ENCODE measurements around the gene PLA2G4D. TPM values are rescaled to one million over a fixed set of nuclear protein-coding genes. Genes with fewer than 3 reads are reported as not detected.

Gene PLA2G4D
- total RNA-seq, 1 experiment from 2014 or later, result 0.34 TPM

DNA sequence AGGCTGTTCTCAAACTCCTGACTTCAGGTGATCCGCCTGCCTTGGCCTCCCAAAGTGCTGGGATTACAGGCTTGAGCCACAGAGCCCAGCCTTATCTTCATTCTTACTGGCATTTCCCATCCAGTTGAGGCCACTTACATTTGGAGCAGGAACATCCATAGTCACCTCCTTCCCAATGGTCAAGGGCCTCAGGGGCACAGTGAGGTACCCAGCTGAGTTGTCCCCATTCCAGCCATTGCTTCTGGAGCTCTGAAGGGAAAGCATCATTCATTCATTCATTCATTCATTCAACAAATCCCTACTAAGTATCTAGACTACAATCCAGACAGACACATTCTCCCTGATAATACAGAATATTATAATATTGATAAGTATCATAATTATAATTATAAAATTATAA lies 12.2 kb downstream of the PLA2G4D start:
- BruUV-seq (replicated peaks), result no TSS peak
- ChIA-PET POLR2A (no interaction called here), RAD21 (ENCODE audit: low non-redundant PET in 1 of 2, low total read pairs in 2 of 2, uncharacterized antibody in 2 of 2, unreplicated experiment in 2 of 2) (interaction anchor here in 1 of 2 experiments (0.7 kb wide), 1 partner anchor 29 kb away, joined by 4 read pairs; no protein-coding TSS in a partner anchor)

More for the DNA sequence above, 12.2 kb downstream of the PLA2G4D start:
- TF ChIP-seq, protein P1, sequence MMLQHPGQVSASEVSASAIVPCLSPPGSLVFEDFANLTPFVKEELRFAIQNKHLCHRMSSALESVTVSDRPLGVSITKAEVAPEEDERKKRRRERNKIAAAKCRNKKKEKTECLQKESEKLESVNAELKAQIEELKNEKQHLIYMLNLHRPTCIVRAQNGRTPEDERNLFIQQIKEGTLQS (IDR thresholded peaks at IDR 0.05), result no peak
- TF ChIP-seq RAD21 (IDR thresholded peaks at IDR 0.05; ENCODE audit: low read depth), result no peak
- TF ChIP-seq POLR2AphosphoS5 (IDR thresholded peaks at IDR 0.05; ENCODE audit: low read depth, low read length), result no peak
- TF ChIP-seq YY1 (IDR thresholded peaks at IDR 0.05; ENCODE audit: extremely low read depth, insufficient replicate concordance, low read depth, low read length), result no peak
- TF ChIP-seq, protein P2, sequence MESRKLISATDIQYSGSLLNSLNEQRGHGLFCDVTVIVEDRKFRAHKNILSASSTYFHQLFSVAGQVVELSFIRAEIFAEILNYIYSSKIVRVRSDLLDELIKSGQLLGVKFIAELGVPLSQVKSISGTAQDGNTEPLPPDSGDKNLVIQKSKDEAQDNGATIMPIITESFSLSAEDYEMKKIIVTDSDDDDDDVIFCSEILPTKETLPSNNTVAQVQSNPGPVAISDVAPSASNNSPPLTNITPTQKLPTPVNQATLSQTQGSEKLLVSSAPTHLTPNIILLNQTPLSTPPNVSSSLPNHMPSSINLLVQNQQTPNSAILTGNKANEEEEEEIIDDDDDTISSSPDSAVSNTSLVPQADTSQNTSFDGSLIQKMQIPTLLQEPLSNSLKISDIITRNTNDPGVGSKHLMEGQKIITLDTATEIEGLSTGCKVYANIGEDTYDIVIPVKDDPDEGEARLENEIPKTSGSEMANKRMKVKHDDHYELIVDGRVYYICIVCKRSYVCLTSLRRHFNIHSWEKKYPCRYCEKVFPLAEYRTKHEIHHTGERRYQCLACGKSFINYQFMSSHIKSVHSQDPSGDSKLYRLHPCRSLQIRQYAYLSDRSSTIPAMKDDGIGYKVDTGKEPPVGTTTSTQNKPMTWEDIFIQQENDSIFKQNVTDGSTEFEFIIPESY (IDR thresholded peaks at IDR 0.05; ENCODE audit: extremely low read depth, insufficient replicate concordance, low read length), result no peak
- no peak for TF ChIP-seq SP1 (IDR thresholded peaks at IDR 0.05; ENCODE audit: low read depth)
- TF ChIP-seq TCF7L2 (IDR thresholded peaks at IDR 0.05; ENCODE audit: borderline replicate concordance, extremely low read depth, insufficient read depth, insufficient read length), result no peak
- no peak for TF ChIP-seq EGR1 (IDR thresholded peaks at IDR 0.05; ENCODE audit: low read depth)
- TF ChIP-seq, protein P3, sequence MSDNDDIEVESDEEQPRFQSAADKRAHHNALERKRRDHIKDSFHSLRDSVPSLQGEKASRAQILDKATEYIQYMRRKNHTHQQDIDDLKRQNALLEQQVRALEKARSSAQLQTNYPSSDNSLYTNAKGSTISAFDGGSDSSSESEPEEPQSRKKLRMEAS (IDR thresholded peaks at IDR 0.05), result no peak
- no peak for TF ChIP-seq ELF1 (IDR thresholded peaks at IDR 0.05; ENCODE audit: borderline replicate concordance, low read depth)
- H3K79me2 ChIP-seq (ENCODE audit: insufficient read depth, low read length), result no peaks in the 10 kb centered on the region
- no peaks in the 10 kb centered on the region for H4K20me1 ChIP-seq (ENCODE audit: insufficient read depth)
- H3K9me2 ChIP-seq (ENCODE audit: insufficient read depth), result no peaks in the 10 kb centered on the region
- no peak overlapping the region for H3K27ac ChIP-seq (ENCODE audit: low read depth, low read length)
- no peak for DNase-seq (ENCODE audit: low read depth, low spot score)
- CTCF ChIA-PET, result interaction anchor here (0.7 to 1.5 kb wide), 2 partner anchors 55 to 308 kb away, joined by 3 to 4 read pairs; partner anchors contain the start of gene MAPKBP1
- H3K4me2 ChIP-seq (ENCODE audit: low read length), result no peak overlapping the region
- H3K4me3 ChIP-seq (replicated peaks in 1 of 2; ENCODE audit: low read depth in 1 of 2, low read length in 2 of 2), result no peak overlapping the region
- no peak overlapping the region for H2AFZ ChIP-seq (ENCODE audit: low read depth, low read length, poor library complexity, severe bottlenecking)
- intact Hi-C loops (cut with micrococcal nuclease), result loop anchor here (5.0 kb wide), 1 partner anchor 390 kb away; no protein-coding TSS in a partner anchor
- H3K36me3 ChIP-seq (ENCODE audit: control insufficient read depth in 1 of 2, insufficient read depth in 2 of 2, low read length in 2 of 2), result no peaks in the 10 kb centered on the region
- no peak overlapping the region for H3K9ac ChIP-seq (ENCODE audit: low read length)
- no peak for ATAC-seq
- peaks cover 0 to 10% of the 10 kb centered on the region in 2 experiments; a peak in 1 of 4 replicates for H3K4me1 ChIP-seq (ENCODE audit: control insufficient read depth in 1 of 2, insufficient read depth in 2 of 2, low read length in 2 of 2)
- no peaks in the 10 kb centered on the region for H3K9me3 ChIP-seq (ENCODE audit: control insufficient read depth in 1 of 2, insufficient read depth in 1 of 2, low read depth in 1 of 2, low read length in 2 of 2)
- H3K27me3 ChIP-seq (ENCODE audit: insufficient read depth, low read length), result no peaks in the 10 kb centered on the region
